ENCODE results near the gene KCNE4. TPM values are rescaled to one million over a fixed set of nuclear protein-coding genes. Genes with fewer than 3 reads are reported as not detected.

Gene KCNE4
- total RNA-seq, 4 donors from 2014 or later = 9.8 to 52.8 (median 25.4) TPM

DNA sequence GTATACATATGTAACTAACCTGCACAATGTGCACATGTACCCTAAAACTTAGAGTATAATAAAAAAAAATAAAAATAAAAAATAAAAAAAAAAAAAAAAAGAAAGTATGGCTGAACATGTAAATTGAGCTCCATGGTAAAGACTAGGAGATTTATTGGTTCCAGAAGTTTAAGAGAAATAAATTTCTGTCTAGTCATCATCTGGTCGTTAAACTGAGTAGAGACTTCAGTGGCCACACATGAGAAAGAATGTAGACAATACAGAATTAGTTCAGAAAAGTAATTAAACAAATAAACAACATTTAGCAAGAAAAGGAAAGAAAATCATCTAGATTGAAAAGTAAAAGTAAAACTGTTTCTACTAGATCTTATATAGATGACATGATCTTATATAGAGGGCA is 12.4 kb upstream of the KCNE4 start:
- Histone ChIP-seq H3K27me3 (no peaks in the 10 kb centered on the region), H3K27ac (no peak overlapping the region), H3K4me1 (no peaks in the 10 kb centered on the region), H3K36me3 (no peaks in the 10 kb centered on the region), H3K9me3 (no peaks in the 10 kb centered on the region), H3K4me3 (no peak overlapping the region)
- no peak for DNase-seq
- intact Hi-C loops (cut with DNase I; ENCODE audit: low total_unique reads) = no loop called here
- TF ChIP-seq, protein P1, sequence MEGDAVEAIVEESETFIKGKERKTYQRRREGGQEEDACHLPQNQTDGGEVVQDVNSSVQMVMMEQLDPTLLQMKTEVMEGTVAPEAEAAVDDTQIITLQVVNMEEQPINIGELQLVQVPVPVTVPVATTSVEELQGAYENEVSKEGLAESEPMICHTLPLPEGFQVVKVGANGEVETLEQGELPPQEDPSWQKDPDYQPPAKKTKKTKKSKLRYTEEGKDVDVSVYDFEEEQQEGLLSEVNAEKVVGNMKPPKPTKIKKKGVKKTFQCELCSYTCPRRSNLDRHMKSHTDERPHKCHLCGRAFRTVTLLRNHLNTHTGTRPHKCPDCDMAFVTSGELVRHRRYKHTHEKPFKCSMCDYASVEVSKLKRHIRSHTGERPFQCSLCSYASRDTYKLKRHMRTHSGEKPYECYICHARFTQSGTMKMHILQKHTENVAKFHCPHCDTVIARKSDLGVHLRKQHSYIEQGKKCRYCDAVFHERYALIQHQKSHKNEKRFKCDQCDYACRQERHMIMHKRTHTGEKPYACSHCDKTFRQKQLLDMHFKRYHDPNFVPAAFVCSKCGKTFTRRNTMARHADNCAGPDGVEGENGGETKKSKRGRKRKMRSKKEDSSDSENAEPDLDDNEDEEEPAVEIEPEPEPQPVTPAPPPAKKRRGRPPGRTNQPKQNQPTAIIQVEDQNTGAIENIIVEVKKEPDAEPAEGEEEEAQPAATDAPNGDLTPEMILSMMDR (IDR thresholded peaks at IDR 0.05) = no peak
- no peak for TF ChIP-seq POLR2A (IDR thresholded peaks at IDR 0.05)

DNA sequence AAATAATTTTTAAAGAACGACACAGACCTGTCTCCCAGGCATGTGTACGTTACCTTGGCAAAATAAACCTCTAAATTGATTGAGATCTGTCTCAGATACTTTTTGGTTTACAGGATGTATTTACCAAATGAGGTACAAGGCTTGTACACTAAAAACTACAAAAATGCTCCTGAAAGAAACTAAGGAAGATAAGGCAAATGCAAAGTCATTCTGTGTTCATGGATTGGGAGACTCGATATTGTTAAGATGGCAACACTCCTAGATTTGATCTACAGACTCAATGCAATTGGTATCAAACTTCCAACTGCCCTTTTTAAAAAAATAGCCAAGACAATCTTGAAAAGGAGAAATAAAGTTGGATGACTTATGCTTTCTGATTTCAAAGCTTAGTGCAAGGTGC is 11.5 kb upstream of the KCNE4 start:
- Histone ChIP-seq H3K4me3 (no peak overlapping the region), H3K27me3 (no peaks in the 10 kb centered on the region), H3K9me3 (no peaks in the 10 kb centered on the region), H3K36me3 (no peaks in the 10 kb centered on the region), H3K4me1 (no peaks in the 10 kb centered on the region), H3K27ac (peak overlapping the region in 1 of 2 donors; percentile 75)
- intact Hi-C loops (cut with DNase I; ENCODE audit: low total_unique reads) = no loop called here
- DNase-seq = no peak
- TF ChIP-seq POLR2A (IDR thresholded peaks at IDR 0.05) = no peak
- TF ChIP-seq, protein P1 (IDR thresholded peaks at IDR 0.05) = no peak

DNA sequence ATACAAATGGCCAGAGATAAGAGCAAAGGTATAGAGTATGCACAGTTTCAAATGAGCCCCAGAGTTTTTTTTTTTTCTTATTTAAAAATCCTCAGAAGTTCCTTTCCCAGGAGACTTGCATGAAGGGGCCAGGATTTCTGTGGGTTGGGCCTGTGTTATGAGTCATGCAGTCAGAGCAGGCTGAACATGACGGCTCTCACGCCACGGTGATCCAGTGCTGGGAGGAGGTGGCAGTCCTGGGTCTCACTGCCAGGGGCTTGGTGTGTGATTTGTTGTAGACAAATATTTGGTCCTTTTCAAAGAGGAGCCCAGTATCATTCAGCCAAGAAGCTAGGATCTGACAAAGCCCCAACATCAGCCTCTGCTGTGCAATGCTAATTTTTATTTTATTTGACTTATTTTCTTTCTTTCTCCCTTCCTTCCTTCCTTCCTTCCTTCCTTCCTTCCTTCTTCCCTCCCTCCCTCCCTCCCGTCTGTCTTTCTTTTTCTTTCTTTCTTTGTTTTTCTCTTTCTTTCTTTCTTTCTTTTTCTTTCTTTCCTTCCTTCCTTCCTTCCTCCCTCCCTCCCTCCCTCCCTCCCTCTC is 10.4 kb upstream of the KCNE4 start:
- Histone ChIP-seq H3K4me1 (no peaks in the 10 kb centered on the region), H3K27me3 (no peaks in the 10 kb centered on the region), H3K4me3 (no peak overlapping the region), H3K27ac (peak overlapping the region; percentile 29 to 75), H3K9me3 (no peaks in the 10 kb centered on the region), H3K36me3 (no peaks in the 10 kb centered on the region)
- intact Hi-C loops (cut with DNase I; ENCODE audit: low total_unique reads) = no loop called here
- no peak for TF ChIP-seq POLR2A (IDR thresholded peaks at IDR 0.05)
- TF ChIP-seq, protein P1 (IDR thresholded peaks at IDR 0.05) = no peak
- DNase-seq = peak; percentile 74 to 80

DNA sequence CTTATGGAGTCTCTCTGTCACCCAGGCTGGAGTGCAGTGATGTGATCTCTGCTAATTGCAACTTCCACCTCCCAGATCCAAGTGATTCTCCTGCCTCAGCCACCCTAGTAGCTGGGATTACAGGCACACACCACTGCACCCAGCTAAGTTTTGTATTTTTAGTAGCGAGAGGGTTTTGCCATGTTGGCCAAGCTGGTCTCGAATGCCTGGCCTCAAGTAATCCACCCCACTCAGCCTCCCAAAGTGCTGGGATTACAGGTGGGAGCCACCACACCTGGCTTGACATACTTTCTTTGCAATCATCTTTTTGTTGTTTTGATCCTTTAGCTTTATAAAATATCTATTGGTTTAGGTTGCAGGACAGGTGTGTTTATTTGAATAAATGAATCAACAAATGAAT is 9.7 kb upstream of the KCNE4 start:
- Histone ChIP-seq H3K4me1 (no peaks in the 10 kb centered on the region), H3K9me3 (no peaks in the 10 kb centered on the region), H3K27ac (no peak overlapping the region), H3K27me3 (no peaks in the 10 kb centered on the region), H3K4me3 (no peak overlapping the region), H3K36me3 (no peaks in the 10 kb centered on the region)
- no peak for DNase-seq
- TF ChIP-seq, protein P1 (IDR thresholded peaks at IDR 0.05) = no peak
- no peak for TF ChIP-seq POLR2A (IDR thresholded peaks at IDR 0.05)
- intact Hi-C loops (cut with DNase I; ENCODE audit: low total_unique reads) = no loop called here

DNA sequence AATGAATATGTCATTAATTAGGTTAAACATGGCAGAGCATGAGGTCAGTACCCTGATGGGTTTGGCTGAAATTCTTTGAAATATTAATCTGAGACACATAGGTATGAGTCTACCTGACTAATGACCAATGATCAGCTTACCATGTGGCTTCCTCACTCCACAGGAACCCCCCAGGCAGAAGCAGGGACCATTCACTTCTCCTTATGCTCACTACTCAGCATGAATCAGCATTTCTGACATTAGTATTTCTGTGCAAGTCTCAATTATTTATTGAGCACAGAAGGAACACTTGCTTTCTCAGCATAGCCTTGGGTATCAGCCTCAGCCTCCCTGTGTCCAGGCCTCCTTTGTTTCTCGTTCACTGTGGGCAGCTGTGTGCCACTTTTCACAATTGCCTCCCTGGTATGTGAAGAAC is 9.3 kb upstream of the KCNE4 start:
- Histone ChIP-seq H3K4me3 (no peak overlapping the region), H3K27me3 (no peaks in the 10 kb centered on the region), H3K36me3 (no peaks in the 10 kb centered on the region), H3K9me3 (no peaks in the 10 kb centered on the region), H3K4me1 (no peaks in the 10 kb centered on the region), H3K27ac (no peak overlapping the region)
- intact Hi-C loops (cut with DNase I; ENCODE audit: low total_unique reads) = no loop called here
- TF ChIP-seq, protein P1 (IDR thresholded peaks at IDR 0.05) = no peak
- TF ChIP-seq POLR2A (IDR thresholded peaks at IDR 0.05) = no peak
- no peak for DNase-seq
